Urothelium cell line (cell line): ENCODE measurements around the gene ATM.
"Not testable (repeated sequence)": the region's sequence is repeated elsewhere in the genome, so short reads cannot be mapped to it uniquely, and the experiment has no call there.

ENCODE experiments used
- DNase-seq: peaks from one replicate; pipeline ENCODE4 v3.0.0; 2011; ENCODE audit warnings: low spot score, mixed read lengths
- FAIRE-seq: peaks from 2 replicates; lab custom pipeline; 2011; peaks lifted over from hg19 to GRCh38; lab: Jason Lieb, UNC

The ATM gene

DNA sequence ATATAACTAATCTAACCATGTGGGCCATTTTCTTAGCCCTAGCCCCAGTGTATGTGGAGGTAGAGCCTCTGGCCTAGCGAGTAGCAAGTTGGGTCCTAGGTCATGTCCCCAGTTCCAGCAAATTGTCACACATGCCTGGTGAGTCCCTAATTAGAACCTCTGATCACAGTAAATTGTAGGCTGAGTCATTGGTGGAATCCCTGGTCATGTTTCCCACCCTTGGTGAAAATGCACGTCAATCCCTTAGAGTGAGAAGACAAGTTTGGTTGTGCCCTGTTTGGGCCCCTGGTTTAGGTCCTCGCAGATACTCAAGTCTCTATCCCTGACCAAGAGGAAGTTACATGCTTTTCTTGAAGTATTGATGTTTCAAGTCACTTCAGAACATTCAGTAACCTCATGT lies 46.7 kb downstream of the ATM start:
- FAIRE-seq (no peak), DNase-seq (no peak)

DNA sequence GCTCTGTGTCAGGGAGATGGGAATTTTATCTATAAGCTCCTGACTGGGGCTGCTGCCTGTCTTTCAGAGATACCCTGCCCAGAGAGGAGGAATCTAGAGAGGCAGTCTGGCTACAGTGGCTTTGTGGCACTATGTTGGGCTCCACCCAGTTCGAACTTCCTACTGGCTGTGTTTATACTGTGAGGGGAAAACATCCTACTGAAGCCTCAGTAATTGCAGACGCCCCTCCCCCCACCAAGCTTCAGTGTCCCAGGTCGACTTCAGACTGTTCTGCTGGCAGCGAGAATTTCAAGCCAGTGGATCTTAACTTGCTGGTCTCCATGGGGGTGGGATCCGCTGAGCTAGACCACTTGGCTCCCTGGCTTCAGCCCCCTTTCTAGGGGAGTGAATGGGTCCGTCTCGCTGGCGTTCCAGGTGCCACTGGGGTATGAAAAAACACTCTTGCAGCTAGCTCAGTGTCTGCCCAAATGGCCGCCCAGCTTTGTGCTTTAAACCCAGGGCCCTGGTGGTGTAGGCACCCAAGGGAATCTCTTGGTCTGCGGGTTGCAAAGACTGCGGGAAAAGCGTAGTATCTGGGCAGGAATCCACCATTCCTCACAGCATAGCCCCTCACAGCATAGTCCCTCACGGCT lies 54.2 kb downstream of the ATM start:
- FAIRE-seq, DNase-seq: not testable (repeated sequence)

DNA sequence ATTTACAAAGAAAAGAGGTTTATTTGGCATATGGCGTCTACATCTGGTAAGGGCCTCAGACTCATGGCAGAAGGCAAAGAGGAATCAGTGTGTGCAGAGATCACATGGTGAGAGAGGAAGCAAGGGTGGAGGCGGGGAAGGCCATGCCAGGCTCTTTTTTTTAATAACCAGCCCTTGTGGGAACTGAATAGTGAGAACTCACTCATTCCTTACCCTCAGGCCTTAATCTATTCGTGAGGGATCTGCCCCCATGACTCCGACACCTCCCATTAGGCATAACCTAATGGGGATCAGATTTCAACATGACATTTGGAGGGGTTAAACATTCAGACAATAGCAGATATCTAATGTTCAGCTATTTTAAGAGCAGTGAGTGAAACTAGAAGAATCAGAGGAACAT lies 55.7 kb downstream of the ATM start:
- DNase-seq (no peak), FAIRE-seq (no peak)

DNA sequence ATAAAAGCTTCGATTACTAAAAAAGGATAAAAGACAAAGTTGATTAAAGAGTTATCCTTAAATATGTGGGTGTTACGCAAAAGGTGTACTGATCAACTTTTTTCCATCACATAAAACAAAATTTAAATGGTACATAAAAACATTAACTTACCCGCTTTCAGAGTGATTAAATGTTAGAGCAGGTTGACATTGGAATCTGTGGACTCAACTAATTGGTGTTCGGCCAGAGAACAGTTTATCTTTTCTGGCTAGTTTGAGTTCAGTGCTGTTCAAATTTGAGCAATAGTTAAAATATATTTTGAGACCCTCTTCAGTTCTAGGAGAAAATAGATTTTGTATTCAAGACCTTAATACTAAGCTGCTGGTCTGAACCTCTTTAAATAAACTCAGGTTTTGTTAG lies 56.1 kb downstream of the ATM start:
- DNase-seq (no peak), FAIRE-seq (no peak)

DNA sequence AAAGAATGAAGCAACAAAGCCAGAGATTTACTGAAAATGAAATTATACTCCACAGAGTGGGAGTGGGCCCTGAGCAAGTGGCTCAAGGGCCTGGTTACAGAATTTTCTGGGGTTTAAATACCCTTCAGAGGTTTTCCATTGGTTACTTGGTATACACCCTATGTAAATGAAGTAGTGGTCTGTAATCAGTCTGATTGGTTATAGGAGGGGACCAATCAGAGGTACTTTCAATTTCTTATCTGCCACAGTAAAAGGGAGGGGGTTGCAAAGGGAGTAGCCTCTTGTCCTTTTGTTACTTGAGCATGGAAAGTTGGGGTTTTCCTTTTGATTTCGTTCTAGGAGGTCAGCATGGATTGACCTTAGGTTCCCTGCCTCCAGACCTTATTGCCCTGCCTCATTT lies 63.5 kb downstream of the ATM start:
- no peak for DNase-seq
- FAIRE-seq: no peak

DNA sequence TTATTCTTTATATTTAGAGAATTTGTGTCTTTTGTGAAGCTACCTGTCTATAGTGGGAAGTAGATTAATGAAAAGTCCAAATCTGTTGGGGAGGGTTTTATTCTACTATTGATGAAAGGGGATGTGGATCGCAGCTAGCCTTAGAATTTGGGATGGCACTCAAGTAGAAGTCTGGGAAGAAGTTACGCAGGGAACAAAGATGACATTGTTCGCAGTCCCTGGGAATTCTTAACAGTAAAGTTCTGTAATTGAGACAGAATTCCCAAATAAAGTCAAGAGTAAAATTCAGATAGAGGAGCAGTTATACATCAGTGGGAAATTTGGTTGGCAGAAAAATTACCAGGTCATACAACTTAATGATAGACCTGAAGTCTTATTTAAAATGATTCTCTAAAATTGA lies 64.1 kb downstream of the ATM start:
- DNase-seq (no peak), FAIRE-seq (no peak)

DNA sequence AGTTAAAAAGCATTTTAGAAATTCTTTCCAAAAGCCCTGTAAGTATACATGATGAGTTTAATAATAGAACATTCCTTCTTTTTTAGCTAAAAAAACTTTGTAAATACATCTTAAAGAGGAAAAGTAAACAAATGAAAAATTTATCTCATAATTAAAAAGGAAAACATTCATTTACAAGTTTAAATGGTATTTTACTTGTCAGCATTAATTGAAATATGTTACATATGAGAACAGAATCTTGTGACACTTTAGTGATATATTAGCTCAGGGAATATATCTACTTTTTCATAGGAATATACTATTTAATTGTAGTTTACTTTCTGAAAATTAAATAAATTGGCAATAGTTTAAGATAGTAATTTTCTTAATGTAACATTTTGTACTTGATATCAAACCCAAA lies 66.2 kb downstream of the ATM start:
- not testable (repeated sequence) for FAIRE-seq, DNase-seq

DNA sequence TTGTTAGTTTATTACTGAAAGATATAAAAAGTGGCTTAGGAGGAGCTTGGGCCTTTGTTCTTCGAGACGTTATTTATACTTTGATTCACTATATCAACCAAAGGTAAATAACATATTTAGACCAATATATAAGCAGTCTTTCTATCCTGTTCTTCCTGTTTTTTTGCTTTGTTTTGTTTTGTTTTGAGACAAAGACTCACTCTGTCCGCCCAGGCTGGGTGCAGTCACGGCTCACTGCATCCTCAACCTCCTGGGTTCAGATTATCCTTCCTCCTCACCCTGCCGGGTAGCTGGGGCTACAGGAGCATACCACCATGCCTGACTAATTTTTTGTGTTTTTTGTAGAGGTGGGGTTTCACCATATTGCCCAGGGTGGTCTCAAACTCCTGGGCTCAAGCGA lies 66.8 kb downstream of the ATM start:
- DNase-seq (no peak), FAIRE-seq (no peak)

DNA sequence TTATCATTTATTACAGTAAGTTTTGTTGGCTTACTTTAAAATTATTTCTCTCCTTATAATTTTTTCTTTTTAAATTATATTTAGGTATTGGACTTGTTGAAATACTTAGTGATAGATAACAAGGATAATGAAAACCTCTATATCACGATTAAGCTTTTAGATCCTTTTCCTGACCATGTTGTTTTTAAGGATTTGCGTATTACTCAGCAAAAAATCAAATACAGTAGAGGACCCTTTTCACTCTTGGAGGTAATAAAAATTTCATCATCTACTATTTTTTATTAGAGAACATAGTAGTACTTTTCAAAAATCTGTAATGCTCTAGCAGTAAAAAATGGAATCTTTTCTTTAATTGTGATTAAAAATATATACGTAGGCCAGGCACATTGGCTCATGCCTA lies 70.4 kb downstream of the ATM start:
- DNase-seq (no peak), FAIRE-seq (no peak)

DNA sequence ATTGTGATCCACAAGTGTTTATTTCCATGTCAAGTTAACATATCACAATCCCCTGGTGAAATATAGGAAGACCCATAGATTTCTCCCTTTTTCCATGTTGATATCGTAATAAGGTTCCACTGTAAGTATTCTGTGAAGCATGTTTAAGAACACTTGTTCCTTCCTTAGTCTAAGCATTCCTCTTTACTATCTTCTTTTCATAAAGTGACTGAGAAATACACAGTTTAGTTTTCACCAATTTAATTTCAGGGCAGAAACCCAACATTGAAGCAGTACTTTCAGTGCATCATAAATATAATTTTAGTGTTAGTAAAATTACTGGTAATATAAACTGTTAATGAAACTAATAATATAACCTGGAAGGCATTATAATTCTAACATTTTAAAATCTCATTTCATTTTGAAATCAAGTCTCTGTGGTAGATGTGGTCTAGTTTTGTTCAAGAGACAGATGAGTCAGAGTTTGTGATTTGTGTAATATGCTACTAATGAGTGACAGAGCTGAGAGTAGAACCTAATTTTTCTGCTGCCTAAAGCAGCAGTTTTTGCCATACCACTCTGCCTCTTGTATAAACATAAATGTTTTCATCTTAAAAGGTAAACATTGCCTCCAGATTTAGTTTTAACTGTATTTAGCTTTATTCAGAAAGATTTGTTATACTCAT lies 79.4 kb downstream of the ATM start:
- FAIRE-seq (no peak), DNase-seq (no peak)

DNA sequence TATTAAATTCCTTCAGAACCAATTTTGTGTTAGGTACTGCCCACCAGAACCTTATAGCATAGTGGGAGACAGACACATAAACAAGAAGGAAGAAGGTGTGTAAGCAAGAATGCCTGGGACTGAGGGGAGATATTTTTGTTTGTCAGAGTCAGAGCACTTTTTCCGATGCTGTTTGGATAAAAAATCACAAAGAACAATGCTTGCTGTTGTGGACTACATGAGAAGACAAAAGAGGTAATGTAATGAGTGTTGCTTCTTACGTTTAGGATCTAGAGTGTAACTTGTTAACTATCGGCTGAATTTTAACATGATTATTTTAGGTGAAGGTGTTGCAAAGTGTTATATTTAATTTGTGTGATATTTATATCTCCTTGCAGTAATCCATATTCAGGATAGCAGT lies 84.9 kb downstream of the ATM start:
- FAIRE-seq: no peak
- no peak for DNase-seq

DNA sequence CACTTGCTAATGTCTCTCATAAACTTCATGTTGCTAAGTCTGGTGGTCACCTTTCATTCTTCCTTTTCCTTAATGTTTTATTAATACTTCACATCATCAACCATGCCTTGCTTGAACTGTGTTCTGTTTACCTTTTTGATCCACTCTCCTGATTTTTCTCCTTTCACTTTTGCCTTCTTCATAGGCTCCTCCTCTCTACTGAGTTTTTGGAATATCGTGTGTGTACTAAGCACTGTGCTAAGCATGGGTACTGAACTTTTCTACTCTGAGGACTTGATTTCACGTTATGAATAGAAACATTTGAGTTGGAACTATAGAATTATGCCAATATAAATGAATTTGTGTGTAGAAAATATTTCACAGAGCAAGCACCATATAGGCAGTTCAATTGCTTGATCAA lies 90.6 kb downstream of the ATM start:
- no peak for DNase-seq
- FAIRE-seq: no peak

DNA sequence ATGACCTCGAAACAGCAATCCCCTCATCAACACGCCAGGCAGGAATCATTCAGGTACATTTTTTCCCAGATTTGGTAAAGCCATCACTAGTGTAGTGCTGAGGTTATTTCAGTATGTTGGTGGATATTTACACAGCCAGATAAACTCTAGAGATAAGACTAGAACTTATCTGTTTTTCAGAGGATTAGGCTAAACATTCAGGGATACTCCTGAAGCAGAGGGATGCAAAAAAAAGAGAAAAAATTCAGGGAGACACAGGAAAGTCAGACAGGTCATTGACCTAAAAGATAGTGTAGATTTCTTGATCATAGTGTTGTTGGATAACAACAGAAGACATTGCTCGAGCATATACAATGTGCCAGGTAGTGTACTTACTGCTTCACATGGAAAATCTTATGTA lies 93.2 kb downstream of the ATM start:
- DNase-seq: no peak
- no peak for FAIRE-seq

DNA sequence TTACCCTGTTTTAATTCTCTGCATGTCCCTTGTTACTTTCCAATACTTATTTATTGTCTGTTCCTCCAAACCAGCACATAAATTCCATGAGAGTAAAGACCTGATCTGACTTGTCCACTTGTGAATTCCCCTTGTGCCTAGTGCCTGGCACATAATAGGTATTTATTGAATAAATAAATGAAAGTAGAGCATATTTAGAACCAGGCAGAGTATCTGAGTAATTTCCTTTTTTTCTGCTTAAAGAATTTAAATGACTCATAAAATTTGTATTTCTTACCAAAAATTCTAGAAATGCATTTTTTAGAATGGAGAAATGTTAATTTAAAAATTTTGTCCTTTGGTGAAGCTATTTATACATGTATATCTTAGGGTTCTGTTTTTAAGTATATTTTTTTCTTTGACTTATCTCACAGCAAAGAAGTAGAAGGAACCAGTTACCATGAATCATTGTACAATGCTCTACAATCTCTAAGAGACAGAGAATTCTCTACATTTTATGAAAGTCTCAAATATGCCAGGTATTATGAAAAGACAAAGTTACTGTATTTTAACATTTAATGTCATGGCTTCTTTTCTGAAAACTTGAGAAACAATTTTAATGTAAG lies 96.8 kb downstream of the ATM start:
- no peak for FAIRE-seq
- no peak for DNase-seq

DNA sequence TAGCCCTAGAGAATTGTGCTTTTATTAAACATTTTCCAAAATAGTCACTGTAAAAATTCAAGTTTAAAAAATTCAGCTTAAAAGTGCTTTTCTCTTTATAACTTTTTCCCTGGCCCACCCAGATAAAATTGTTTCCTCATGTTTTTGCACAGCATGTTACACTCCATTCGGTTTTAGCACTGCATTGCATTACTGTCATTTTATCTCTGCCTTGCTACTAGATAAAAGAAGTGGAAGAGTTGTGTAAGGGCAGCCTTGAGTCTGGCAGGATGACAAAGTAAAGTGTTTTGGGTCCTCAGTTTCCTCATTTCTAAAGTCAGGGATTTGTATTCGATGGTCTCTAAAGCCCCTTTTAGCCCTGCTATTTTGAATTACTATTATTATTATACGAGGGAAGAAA lies 99.8 kb downstream of the ATM start:
- FAIRE-seq (no peak), DNase-seq (no peak)

DNA sequence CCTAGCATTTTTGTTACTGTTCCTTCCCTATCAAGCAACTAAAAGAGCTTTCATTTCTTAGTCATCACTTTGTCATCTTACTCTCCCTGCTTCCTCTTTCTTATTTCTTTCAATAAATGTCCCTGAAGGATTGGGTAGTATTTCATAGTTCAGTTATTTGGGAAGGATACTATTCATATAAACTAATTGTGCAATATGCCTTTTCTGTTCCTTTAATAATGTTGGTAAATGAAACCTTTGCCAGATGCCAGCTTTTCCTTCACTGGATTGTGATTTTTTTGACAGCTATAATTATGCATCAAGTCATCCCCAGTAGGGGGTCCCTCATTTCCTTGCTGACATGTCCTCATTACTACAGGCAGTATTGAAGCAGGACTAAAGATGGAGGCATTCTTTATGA lies 101.7 kb downstream of the ATM start:
- DNase-seq (no peak), FAIRE-seq (no peak)

DNA sequence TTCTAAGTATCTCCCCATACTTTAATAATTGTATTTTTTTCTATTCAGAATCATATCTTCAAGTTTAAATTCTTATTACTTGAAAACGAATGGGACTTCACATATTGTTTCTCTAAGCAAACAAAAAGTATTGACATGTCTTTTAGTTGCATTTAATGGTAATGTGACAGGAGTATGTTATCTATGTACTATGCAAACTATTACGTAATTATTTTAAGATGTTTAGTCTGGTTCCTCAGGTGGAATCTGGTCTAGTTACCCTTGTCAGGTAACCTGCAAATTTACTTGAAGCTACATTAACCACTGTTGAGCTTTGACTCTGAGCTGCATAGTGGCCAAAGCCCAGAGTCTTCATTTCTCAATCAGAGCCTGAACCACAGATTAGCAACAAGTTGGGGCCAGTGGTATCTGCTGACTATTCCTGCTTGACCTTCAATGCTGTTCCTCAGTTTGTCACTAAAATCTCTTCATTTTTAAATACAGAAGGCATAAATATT lies 110.6 kb downstream of the ATM start:
- no peak for DNase-seq
- FAIRE-seq: no peak

DNA sequence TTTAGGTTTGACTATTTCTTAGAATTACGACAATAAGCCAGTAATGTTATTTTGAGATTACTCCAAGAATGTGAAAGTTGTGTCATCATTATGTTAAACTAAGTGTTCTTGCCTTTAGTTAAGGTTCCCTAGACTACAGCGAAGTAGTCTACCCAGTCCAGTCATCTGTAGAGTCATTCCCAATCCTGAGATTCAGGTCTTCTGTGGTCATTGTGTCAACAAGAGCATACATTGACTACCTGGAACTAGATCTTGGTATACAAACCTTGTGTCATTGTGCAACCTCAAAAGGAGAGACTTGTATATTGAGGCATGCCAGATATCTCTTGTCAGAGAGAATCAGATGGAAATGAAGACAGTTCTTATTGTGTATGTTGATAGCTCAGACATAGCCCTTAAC lies 115.9 kb downstream of the ATM start:
- DNase-seq (no peak), FAIRE-seq (no peak)

DNA sequence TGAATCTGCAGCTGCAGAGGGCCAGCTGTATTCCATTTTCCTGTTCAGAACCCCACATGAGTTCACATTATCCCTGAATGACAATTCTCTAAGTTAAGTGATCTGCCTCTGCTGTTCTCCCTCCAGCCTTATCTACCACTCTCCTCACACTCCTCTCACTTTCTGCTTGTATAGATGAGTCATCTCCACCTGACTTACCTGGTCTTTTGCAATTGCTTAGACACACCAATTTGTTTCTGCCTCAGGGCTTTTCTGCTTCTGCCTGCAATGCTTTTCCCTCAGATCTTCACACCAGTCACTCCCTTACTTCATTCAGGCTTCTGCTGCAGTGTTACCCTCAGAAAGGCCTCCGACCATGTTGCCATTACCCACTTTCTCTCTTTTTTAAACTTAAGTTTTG lies 118.1 kb downstream of the ATM start:
- DNase-seq (peak; percentile 9), FAIRE-seq (no peak)

DNA sequence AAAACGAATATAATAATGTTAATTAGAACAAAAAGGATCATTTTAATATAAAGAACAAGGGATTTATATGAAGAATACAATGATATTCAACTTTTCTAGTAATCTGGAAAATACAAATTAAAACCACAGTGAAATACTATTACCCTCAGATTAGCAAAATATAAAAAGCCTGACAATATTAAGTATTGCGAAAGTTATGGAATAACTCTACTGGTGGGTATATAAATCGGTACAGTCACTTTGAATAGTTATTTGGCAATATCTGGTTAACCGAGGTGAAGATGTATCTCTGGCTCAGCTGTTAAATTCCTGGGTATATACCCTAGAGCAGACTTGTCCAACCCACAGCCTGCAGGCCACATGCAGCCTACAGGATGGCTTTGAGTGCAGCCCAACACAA lies 118.8 kb downstream of the ATM start:
- FAIRE-seq (no peak), DNase-seq (no peak)

DNA sequence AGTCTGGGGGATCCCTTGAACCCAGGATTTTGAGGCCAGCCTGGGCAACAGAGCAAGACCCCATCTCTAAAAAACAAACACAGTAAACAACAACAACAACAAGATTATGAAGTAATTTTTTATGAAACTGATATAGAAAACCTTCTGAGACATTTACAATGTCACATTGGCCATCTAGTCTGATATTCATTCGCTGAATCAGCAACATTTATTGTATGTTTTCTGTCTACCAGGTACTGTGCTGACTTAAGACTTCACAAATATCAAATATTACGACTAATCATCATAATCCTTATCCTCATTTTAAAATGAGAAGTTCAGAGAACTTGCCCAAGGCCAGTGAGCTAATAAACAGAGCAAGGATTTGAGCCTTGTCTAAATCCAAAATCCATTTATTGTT lies 120.8 kb downstream of the ATM start:
- no peak for FAIRE-seq
- no peak for DNase-seq

DNA sequence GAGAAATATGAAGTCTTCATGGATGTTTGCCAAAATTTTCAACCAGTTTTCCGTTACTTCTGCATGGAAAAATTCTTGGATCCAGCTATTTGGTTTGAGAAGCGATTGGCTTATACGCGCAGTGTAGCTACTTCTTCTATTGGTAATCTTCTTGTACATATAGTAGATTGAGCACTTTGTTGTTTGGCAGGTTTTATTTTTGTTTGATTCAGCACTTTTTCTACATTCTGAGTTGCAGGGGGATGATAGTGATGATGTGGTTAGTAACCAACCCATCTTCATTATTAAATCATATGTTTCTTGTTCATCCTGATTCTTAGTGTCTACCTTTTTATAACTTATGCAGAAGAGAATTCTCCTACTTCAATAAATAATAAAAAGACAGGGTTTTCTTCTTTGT lies 122.9 kb downstream of the ATM start:
- no peak for DNase-seq
- no peak for FAIRE-seq
